ENCODE measurements around the gene ETV4. TPM values are rescaled to one million over a fixed set of nuclear protein-coding genes. Genes with fewer than 3 reads are reported as not detected.

ETV4 gene
- total and polyA plus RNA-seq, 8 donors, result 0.58 to 4.4 (median 1.4) TPM; not detected in 2

- Histone ChIP-seq H3K4me3 (no peak overlapping the region), H3K4me1 (peaks cover 5 to 24% (median 15%) of the 10 kb centered on the region in 4 donors), H3K27me3 (no peaks in the 10 kb centered on the region), H3K9me3 (no peaks in the 10 kb centered on the region), H3K27ac (no peak overlapping the region), H3K36me3 (peaks cover 54 to 64% (median 62%) of the 10 kb centered on the region in 4 donors)
- intact Hi-C loops (cut with DNase I; ENCODE audit: low total_unique reads), result no loop called here
- no peak for DNase-seq
- WGBS, 5 donors, result 70 to 85% (median 77%) methylated on average over 5 of the region's 5 CpGs
- TF ChIP-seq EP300 (IDR thresholded peaks at IDR 0.05), result no peak
- TF ChIP-seq POLR2AphosphoS5 (IDR thresholded peaks at IDR 0.05), result no peak
- no peak for TF ChIP-seq CTCF (IDR thresholded peaks at IDR 0.05)
- no peak for TF ChIP-seq POLR2A (IDR thresholded peaks at IDR 0.05)
Observed at GRCh38 chr17:43490621-43491020, 55.5 kb downstream of the ETV4 start.

- DNase-seq, result peak; percentile 99
- 0 to 1% (median 0%) methylated on average over 49 to 51 of the region's 51 CpGs for WGBS, 5 donors
Observed at GRCh38 chr17:43483674-43484551, 62.2 kb downstream of the ETV4 start, which contains the start of gene DHX8. Gene DHX8, plus strand, starts transcription at chr17:43483975. Its CDS starts 63 bp downstream, at chr17:43484038.

GRCh38 chr17:43482103-43483012 lies 63.8 kb downstream of the ETV4 start:
- Histone ChIP-seq H3K27ac (peak overlapping the region in 3 of 5 donors; percentile 71 to 89 (median 82)), H3K9me3 (no peaks in the 10 kb centered on the region), H3K27me3 (no peaks in the 10 kb centered on the region), H3K4me3 (no peak overlapping the region), H3K4me1 (peaks cover 23 to 35% (median 29%) of the 10 kb centered on the region in 4 donors), H3K36me3 (no peaks in the 10 kb centered on the region)
- DNase-seq, result no peak
- 84 to 89% (median 87%) methylated on average over 11 of the region's 11 CpGs for WGBS, 5 donors
- intact Hi-C loops (cut with DNase I; ENCODE audit: low total_unique reads), result loop anchor here (5.0 kb wide), 1 partner anchor 90 kb away; no protein-coding TSS in a partner anchor
- TF ChIP-seq CTCF (IDR thresholded peaks at IDR 0.05), result no peak
- TF ChIP-seq POLR2A (IDR thresholded peaks at IDR 0.05), result no peak
- TF ChIP-seq POLR2AphosphoS5 (IDR thresholded peaks at IDR 0.05), result no peak
- no peak for TF ChIP-seq EP300 (IDR thresholded peaks at IDR 0.05)

More at GRCh38 chr17:43483674-43484551, 62.2 kb downstream of the ETV4 start, which contains the start of gene DHX8:
- Histone ChIP-seq H3K4me1 (peaks cover 23 to 42% (median 33%) of the 10 kb centered on the region in 4 donors), H3K27ac (peak within 1 kb of the TSS; percentile 80 to 90 (median 86)), H3K27me3 (no peaks in the 10 kb centered on the region), H3K9me3 (no peaks in the 10 kb centered on the region), H3K4me3 (peak within 1 kb of the TSS; percentile 63 to 84 (median 80)), H3K36me3 (no peaks in the 10 kb centered on the region)
- intact Hi-C loops (cut with DNase I; ENCODE audit: low total_unique reads), result loop anchor here (5.0 kb wide), 1 partner anchor 92 kb away; no protein-coding TSS in a partner anchor
- TF ChIP-seq EP300 (IDR thresholded peaks at IDR 0.05) (no peak), CTCF (IDR thresholded peaks at IDR 0.05) (peak in 6 of 7 experiments; percentile 59 to 100 (median 100)), POLR2AphosphoS5 (IDR thresholded peaks at IDR 0.05) (peak; percentile 88 to 97 (median 92)), POLR2A (IDR thresholded peaks at IDR 0.05) (no peak)

- Histone ChIP-seq H3K27me3 (no peaks in the 10 kb centered on the region), H3K36me3 (no peaks in the 10 kb centered on the region), H3K4me1 (peaks cover 11 to 14% (median 12%) of the 10 kb centered on the region in 4 donors), H3K9me3 (no peaks in the 10 kb centered on the region), H3K4me3 (no peak overlapping the region), H3K27ac (peak overlapping the region in 1 of 5 donors; percentile 52)
- intact Hi-C loops (cut with DNase I; ENCODE audit: low total_unique reads), result loop anchor here (5.0 kb wide), 2 partner anchors 78 to 88 kb away; no protein-coding TSS in a partner anchor
- TF ChIP-seq POLR2A (IDR thresholded peaks at IDR 0.05), result no peak
- TF ChIP-seq EP300 (IDR thresholded peaks at IDR 0.05), result no peak
- no peak for TF ChIP-seq POLR2AphosphoS5 (IDR thresholded peaks at IDR 0.05)
- no peak for TF ChIP-seq CTCF (IDR thresholded peaks at IDR 0.05)
- WGBS, 5 donors, result 57 to 70% (median 64%) methylated on average over 3 of the region's 3 CpGs
- no peak for DNase-seq
Observed at GRCh38 chr17:43479948-43480347, 66.2 kb downstream of the ETV4 start.
